ENCODE measurements around the gene RASGRP2.

The RASGRP2 gene

GRCh38 chr11:64739871-64740270 lies 4.1 kb downstream of the RASGRP2 start:
- H2BK120ac ChIP-seq (ENCODE audit: low read depth, low read length) = no peak overlapping the region
- peak overlapping the region; percentile 62 for H3K18ac ChIP-seq (ENCODE audit: low read length)
- H3K36me3 ChIP-seq (replicated peaks in 1 of 2; ENCODE audit: control insufficient read depth in 2 of 2, insufficient read depth in 2 of 2, low read length in 2 of 2) = no peaks in the 10 kb centered on the region
- no peak overlapping the region for H4K8ac ChIP-seq (ENCODE audit: low read depth, low read length)
- no peak overlapping the region for H3K14ac ChIP-seq (ENCODE audit: low read length)
- H3K9ac ChIP-seq (ENCODE audit: low read depth, low read length, poor library complexity) = no peak overlapping the region
- no peak overlapping the region for H2BK12ac ChIP-seq (ENCODE audit: low read length)
- no peak overlapping the region for H3K23ac ChIP-seq (ENCODE audit: low read depth, low read length, poor library complexity)
- no peak overlapping the region for H2AFZ ChIP-seq (ENCODE audit: low read length)
- peaks cover 30 to 50% (median 39%) of the 10 kb centered on the region in 3 experiments for H3K27me3 ChIP-seq (ENCODE audit: control insufficient read depth in 3 of 3, insufficient read depth in 3 of 3, low read depth in 1 of 3, low read length in 3 of 3)
- H2AK5ac ChIP-seq (ENCODE audit: low read depth, low read length) = peak overlapping the region; percentile 68
- H3K27ac ChIP-seq (replicated peaks; ENCODE audit: low read length) = no peak overlapping the region
- H3K4ac ChIP-seq (ENCODE audit: low read length) = no peak overlapping the region
- no peak overlapping the region for H3K4me3 ChIP-seq (ENCODE audit: low read length in 2 of 2)
- WGBS, 2 donors (ENCODE audit: extremely low coverage in 2 of 2, insufficient read length in 2 of 2, insufficient replicate concordance in 1 of 2) = no CpG with 5 or more reads among the region's 12 CpGs
- H3K4me2 ChIP-seq (ENCODE audit: insufficient read depth, low read length, poor library complexity, severe bottlenecking) = no peak overlapping the region
- H4K91ac ChIP-seq (ENCODE audit: low read depth, low read length, poor library complexity) = no peak overlapping the region
- H3K9me3 ChIP-seq (replicated peaks in 1 of 2; ENCODE audit: control insufficient read depth in 2 of 2, insufficient read depth in 1 of 2, low read depth in 1 of 2, low read length in 2 of 2) = peaks cover 0 to 8% of the 10 kb centered on the region in 2 donors
- peak overlapping the region; percentile 63 for H2BK5ac ChIP-seq (ENCODE audit: low read length)
- peaks cover 21 to 29% of the 10 kb centered on the region in 2 donors for H3K4me1 ChIP-seq (ENCODE audit: control insufficient read depth in 2 of 2, insufficient read depth in 1 of 2, low read depth in 1 of 2, low read length in 2 of 2)
- no peak for DNase-seq (ENCODE audit: low spot score)
- H2BK15ac ChIP-seq (ENCODE audit: low read length) = peak overlapping the region; percentile 51
- H3K79me1 ChIP-seq (ENCODE audit: low read depth, low read length) = peaks cover 5% of the 10 kb centered on the region

- peak overlapping the region; percentile 2 for H3K18ac ChIP-seq (ENCODE audit: low read length)
- H3K4me2 ChIP-seq (ENCODE audit: insufficient read depth, low read length, poor library complexity, severe bottlenecking) = no peak overlapping the region
- H4K91ac ChIP-seq (ENCODE audit: low read depth, low read length, poor library complexity) = no peak overlapping the region
- H3K4me3 ChIP-seq (ENCODE audit: low read length in 2 of 2) = no peak overlapping the region
- H2AK5ac ChIP-seq (ENCODE audit: low read depth, low read length) = peak overlapping the region; percentile 71
- no peak overlapping the region for H2BK120ac ChIP-seq (ENCODE audit: low read depth, low read length)
- no peak overlapping the region for H4K8ac ChIP-seq (ENCODE audit: low read depth, low read length)
- no peak overlapping the region for H2BK15ac ChIP-seq (ENCODE audit: low read length)
- no peak for DNase-seq (ENCODE audit: low spot score)
- H3K9me3 ChIP-seq (replicated peaks in 1 of 2; ENCODE audit: control insufficient read depth in 2 of 2, insufficient read depth in 1 of 2, low read depth in 1 of 2, low read length in 2 of 2) = peaks cover 0 to 2% of the 10 kb centered on the region in 2 donors
- H3K4ac ChIP-seq (ENCODE audit: low read length) = peak overlapping the region; percentile 1
- H3K79me1 ChIP-seq (ENCODE audit: low read depth, low read length) = no peaks in the 10 kb centered on the region
- H3K27ac ChIP-seq (replicated peaks; ENCODE audit: low read length) = no peak overlapping the region
- H3K27me3 ChIP-seq (ENCODE audit: control insufficient read depth in 3 of 3, insufficient read depth in 3 of 3, low read depth in 1 of 3, low read length in 3 of 3) = peaks cover 5 to 20% (median 12%) of the 10 kb centered on the region in 3 experiments
- no peak overlapping the region for H2BK12ac ChIP-seq (ENCODE audit: low read length)
- peaks cover 5 to 6% of the 10 kb centered on the region in 2 donors for H3K4me1 ChIP-seq (ENCODE audit: control insufficient read depth in 2 of 2, insufficient read depth in 1 of 2, low read depth in 1 of 2, low read length in 2 of 2)
- H2AFZ ChIP-seq (ENCODE audit: low read length) = no peak overlapping the region
- H3K23ac ChIP-seq (ENCODE audit: low read depth, low read length, poor library complexity) = peak overlapping the region; percentile 11
- WGBS, 2 donors (ENCODE audit: extremely low coverage in 2 of 2, insufficient read length in 2 of 2, insufficient replicate concordance in 1 of 2) = no CpG with 5 or more reads among the region's 15 CpGs
- H3K9ac ChIP-seq (ENCODE audit: low read depth, low read length, poor library complexity) = peak overlapping the region; percentile 50
- no peaks in the 10 kb centered on the region for H3K36me3 ChIP-seq (replicated peaks in 1 of 2; ENCODE audit: control insufficient read depth in 2 of 2, insufficient read depth in 2 of 2, low read length in 2 of 2)
- no peak overlapping the region for H3K14ac ChIP-seq (ENCODE audit: low read length)
- no peak overlapping the region for H2BK5ac ChIP-seq (ENCODE audit: low read length)
Measured at GRCh38 chr11:64736654-64737053, 7.3 kb downstream of the RASGRP2 start.

DNA sequence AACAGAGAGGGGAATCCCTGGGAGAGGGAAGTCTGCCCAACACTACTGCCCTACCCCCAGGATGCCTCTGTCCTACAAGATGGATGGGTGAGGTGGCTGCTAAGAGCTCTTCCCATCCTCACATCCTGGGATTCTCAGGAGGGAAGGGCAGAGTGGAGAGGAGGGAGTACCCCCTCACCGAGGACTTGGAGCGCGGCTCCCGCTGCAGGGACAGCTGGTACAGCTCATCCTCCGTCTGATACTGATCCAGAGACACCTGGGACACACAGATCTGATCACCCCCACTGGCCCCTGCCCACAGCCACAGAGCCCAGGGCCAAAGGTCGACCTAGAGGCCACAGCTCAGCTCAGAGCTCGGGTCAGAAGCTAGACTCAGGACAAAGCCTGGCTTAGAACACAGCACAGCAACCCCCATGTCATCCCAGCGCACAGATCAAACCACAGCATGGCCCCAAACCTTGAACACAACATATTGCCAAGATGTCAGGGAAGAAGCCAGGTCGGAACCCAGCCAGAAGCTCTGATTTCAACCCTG lies 8.2 kb downstream of the RASGRP2 start:
- Histone ChIP-seq H2BK15ac (ENCODE audit: low read length) (peak overlapping the region; percentile 44), H3K23ac (ENCODE audit: low read depth, low read length, poor library complexity) (peak overlapping the region; percentile 10)
- WGBS, 2 donors (ENCODE audit: extremely low coverage in 2 of 2, insufficient read length in 2 of 2, insufficient replicate concordance in 1 of 2) = no CpG with 5 or more reads among the region's 9 CpGs

GRCh38 chr11:64734811-64735724 lies 8.9 kb downstream of the RASGRP2 start:
- no CpG with 5 or more reads among the region's 23 CpGs for WGBS, 2 donors (ENCODE audit: extremely low coverage in 2 of 2, insufficient read length in 2 of 2, insufficient replicate concordance in 1 of 2)
- no peak overlapping the region for H2BK120ac ChIP-seq (ENCODE audit: low read depth, low read length)
- no peak for DNase-seq (ENCODE audit: low spot score)
- H3K18ac ChIP-seq (ENCODE audit: low read length) = no peak overlapping the region
- no peak overlapping the region for H3K4me3 ChIP-seq (ENCODE audit: low read length in 2 of 2)
- no peak overlapping the region for H3K4me2 ChIP-seq (ENCODE audit: insufficient read depth, low read length, poor library complexity, severe bottlenecking)
- H3K9ac ChIP-seq (ENCODE audit: low read depth, low read length, poor library complexity) = peak overlapping the region; percentile 0
- H2BK12ac ChIP-seq (ENCODE audit: low read length) = no peak overlapping the region
- no peak overlapping the region for H3K27ac ChIP-seq (replicated peaks; ENCODE audit: low read length)
- H3K14ac ChIP-seq (ENCODE audit: low read length) = no peak overlapping the region
- no peak overlapping the region for H4K8ac ChIP-seq (ENCODE audit: low read depth, low read length)
- H3K36me3 ChIP-seq (replicated peaks in 1 of 2; ENCODE audit: control insufficient read depth in 2 of 2, insufficient read depth in 2 of 2, low read length in 2 of 2) = no peaks in the 10 kb centered on the region
- no peak overlapping the region for H2AK5ac ChIP-seq (ENCODE audit: low read depth, low read length)
- H3K23ac ChIP-seq (ENCODE audit: low read depth, low read length, poor library complexity) = no peak overlapping the region
- peaks cover 0 to 4% (median 0%) of the 10 kb centered on the region in 3 experiments for H3K27me3 ChIP-seq (ENCODE audit: control insufficient read depth in 3 of 3, insufficient read depth in 3 of 3, low read depth in 1 of 3, low read length in 3 of 3)
- no peak overlapping the region for H2BK5ac ChIP-seq (ENCODE audit: low read length)
- H2AFZ ChIP-seq (ENCODE audit: low read length) = no peak overlapping the region
- no peak overlapping the region for H4K91ac ChIP-seq (ENCODE audit: low read depth, low read length, poor library complexity)
- peaks cover 0 to under 1% of the 10 kb centered on the region in 2 donors for H3K9me3 ChIP-seq (replicated peaks in 1 of 2; ENCODE audit: control insufficient read depth in 2 of 2, insufficient read depth in 1 of 2, low read depth in 1 of 2, low read length in 2 of 2)
- peaks cover 5% of the 10 kb centered on the region in 2 donors for H3K4me1 ChIP-seq (ENCODE audit: control insufficient read depth in 2 of 2, insufficient read depth in 1 of 2, low read depth in 1 of 2, low read length in 2 of 2)
- H3K4ac ChIP-seq (ENCODE audit: low read length) = no peak overlapping the region
- no peaks in the 10 kb centered on the region for H3K79me1 ChIP-seq (ENCODE audit: low read depth, low read length)
- H2BK15ac ChIP-seq (ENCODE audit: low read length) = peak overlapping the region; percentile 44

More for the DNA sequence above, 8.2 kb downstream of the RASGRP2 start:
- Histone ChIP-seq H3K9me3 (replicated peaks in 1 of 2; ENCODE audit: control insufficient read depth in 2 of 2, insufficient read depth in 1 of 2, low read depth in 1 of 2, low read length in 2 of 2) (peaks cover 0 to 2% of the 10 kb centered on the region in 2 donors), H2AK5ac (ENCODE audit: low read depth, low read length) (no peak overlapping the region), H4K91ac (ENCODE audit: low read depth, low read length, poor library complexity) (no peak overlapping the region), H2AFZ (ENCODE audit: low read length) (no peak overlapping the region), H3K36me3 (replicated peaks in 1 of 2; ENCODE audit: control insufficient read depth in 2 of 2, insufficient read depth in 2 of 2, low read length in 2 of 2) (no peaks in the 10 kb centered on the region), H3K4me2 (ENCODE audit: insufficient read depth, low read length, poor library complexity, severe bottlenecking) (no peak overlapping the region), H3K9ac (ENCODE audit: low read depth, low read length, poor library complexity) (peak overlapping the region; percentile 0), H3K14ac (ENCODE audit: low read length) (no peak overlapping the region), H3K27ac (replicated peaks; ENCODE audit: low read length) (no peak overlapping the region), H3K4me1 (ENCODE audit: control insufficient read depth in 2 of 2, insufficient read depth in 1 of 2, low read depth in 1 of 2, low read length in 2 of 2) (peaks cover 4 to 5% of the 10 kb centered on the region in 2 donors), H3K4ac (ENCODE audit: low read length) (no peak overlapping the region), H3K27me3 (ENCODE audit: control insufficient read depth in 3 of 3, insufficient read depth in 3 of 3, low read depth in 1 of 3, low read length in 3 of 3) (peaks cover 0 to 12% (median 4%) of the 10 kb centered on the region in 3 experiments), H3K4me3 (ENCODE audit: low read length in 2 of 2) (no peak overlapping the region), H3K18ac (ENCODE audit: low read length) (peak overlapping the region; percentile 23), H2BK12ac (ENCODE audit: low read length) (no peak overlapping the region), H2BK120ac (ENCODE audit: low read depth, low read length) (no peak overlapping the region), H2BK5ac (ENCODE audit: low read length) (no peak overlapping the region), H4K8ac (ENCODE audit: low read depth, low read length) (no peak overlapping the region), H3K79me1 (ENCODE audit: low read depth, low read length) (no peaks in the 10 kb centered on the region)
- DNase-seq (ENCODE audit: low spot score) = no peak
